KBM-7 (cell line): ENCODE data around the gene GABBR2.

Source experiments
- DNase-seq: peaks from one replicate; pipeline ENCODE4 v3.0.0-alpha.2; 2015
- in situ Hi-C: fragments of 300-500 bp; cut with MboI; formaldehyde crosslinking; loops from 2 replicates; pipeline ENCODE4 v1.14.3; 2020; ENCODE audit warnings: low sequenced_read_pairs, low pct_unique_long_range_greater_than_20kb, mixed read lengths

GABBR2 gene

DNA sequence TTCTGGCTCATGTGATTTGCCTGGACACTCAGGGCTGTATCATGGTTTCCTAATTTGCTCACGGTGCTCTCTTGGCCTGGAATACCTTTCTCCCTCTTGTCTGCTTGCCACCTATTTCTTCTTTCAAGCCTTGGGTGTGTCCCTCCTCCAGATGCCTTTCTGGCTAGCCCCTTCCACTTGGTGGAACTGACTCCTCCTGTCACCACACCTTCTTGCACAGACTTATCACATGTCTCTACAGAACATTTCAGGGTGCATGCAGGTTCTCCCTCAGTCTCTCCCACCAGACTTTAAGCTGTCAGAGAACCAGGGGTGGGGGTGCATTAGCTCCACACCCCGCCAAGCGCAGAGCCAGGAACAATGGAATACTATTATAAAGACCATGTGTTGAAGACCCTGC, 455.2 kb downstream of the GABBR2 start:
- in situ Hi-C loops: no loop called here
- DNase-seq: no peak

DNA sequence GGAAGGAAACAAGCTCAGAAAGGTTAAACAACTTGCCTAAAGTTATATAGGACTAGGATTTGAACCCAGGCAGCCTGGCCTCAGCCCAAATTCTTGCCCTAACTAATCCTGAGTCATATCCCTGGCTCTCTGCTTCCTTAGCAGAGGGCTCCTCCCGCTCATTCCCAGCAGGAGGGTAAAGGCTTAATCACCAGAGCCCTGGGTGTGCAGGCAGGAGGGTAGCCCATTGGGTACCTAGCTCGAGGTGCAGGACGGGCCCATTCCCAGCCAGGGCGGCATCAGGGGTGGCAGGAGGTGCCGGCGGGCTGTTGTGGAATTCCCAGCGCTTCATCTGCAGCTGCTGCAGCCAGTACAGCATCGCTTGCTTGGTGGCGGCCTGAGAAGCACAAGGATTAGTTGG, 457.2 kb downstream of the GABBR2 start:
- in situ Hi-C loops: no loop called here
- DNase-seq: no peak

DNA sequence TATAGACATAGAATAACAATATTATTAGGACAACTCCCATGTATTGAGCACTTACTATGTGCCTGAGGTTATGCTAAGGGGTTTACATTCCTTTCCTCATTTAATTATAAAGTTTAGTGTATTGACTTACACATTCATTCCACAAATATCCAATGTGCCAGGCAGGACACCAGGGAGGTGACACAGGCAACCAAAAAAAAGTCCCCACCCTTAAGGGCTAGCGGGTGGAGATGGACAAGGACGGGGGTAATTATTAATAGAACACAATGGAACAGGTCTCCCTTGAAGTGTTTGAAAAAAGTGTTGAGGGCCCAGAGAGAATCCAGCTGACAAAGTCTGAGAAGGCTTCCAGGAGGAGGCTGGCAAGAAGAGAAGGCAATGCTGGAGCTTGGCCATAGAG, 459.0 kb downstream of the GABBR2 start:
- in situ Hi-C loops: no loop called here
- DNase-seq: no peak

DNA sequence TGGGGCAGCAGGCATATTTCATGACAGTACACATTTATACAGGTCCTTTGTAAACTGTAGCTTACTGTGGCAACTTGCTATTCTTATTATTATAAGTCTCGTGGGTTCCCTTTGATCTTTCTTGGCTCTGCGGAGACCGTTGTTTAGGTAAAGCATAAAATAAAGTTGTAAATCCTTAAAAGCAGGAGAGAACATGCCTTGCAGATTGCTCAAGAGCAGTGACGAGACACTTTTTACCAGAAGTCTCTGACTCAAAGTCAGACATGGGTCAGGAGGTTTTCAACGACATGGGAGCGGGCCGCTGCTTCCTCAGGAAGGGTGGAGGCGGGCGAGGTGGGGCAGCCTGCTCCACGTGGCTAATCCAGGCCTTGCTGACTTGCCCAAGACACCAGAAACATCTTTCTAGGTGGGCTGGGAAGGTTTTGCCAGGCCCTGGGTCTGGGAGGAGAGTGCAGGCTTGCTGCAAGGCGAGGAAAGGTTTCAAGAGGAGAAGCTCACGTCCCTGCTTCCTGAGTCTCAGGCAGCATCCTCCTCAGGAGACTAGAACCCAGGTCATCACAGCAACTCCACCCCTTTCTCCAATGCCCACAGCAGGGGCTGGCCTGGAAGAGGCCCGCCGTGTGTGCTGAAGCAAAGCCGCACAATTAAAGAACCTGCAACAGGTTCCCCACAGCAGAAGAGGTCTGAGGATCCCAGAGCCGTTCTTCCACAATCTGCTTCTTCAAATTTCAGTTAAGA, 459.8 kb downstream of the GABBR2 start:
- peak; percentile 66 for DNase-seq
- in situ Hi-C loops: no loop called here

DNA sequence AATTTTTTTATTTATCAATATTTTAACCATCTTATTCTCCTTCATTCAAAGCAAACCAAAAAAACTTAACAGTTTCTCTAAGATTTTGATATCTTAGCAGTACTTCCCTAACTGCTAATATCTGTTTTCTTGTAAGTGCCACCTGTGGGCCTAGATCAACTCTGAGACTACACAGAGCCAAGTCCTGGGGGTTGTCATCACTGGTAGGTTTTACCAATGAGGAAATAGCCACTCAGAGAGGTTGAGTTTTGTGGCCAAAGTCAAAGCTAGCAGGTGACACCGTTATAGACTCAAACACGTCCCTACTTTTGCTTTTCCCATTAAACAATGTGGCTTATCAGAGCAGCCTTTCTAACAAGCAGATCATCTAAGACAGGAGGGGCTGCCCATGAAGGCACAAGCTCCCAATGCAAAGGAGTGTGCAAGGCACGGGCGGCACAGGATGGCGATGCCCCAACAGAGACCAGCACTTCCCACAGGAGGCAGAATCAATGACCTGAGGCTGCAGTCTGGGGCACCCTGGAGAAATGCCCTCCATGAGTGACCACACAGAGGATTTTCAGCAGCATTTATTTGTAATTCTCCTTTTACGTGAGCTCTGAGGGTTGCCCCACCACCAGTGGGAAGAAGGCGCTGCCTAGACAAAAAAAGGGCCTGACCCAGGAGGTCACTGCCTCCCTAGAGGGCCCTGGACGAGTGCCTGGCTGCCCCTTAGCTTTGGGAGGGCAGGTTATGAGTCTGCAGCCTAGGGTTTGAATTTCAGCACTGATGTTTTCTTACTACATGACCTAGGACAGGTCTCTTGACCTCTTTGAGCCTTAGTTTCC, 460.7 kb downstream of the GABBR2 start:
- DNase-seq: no peak
- in situ Hi-C loops: no loop called here

DNA sequence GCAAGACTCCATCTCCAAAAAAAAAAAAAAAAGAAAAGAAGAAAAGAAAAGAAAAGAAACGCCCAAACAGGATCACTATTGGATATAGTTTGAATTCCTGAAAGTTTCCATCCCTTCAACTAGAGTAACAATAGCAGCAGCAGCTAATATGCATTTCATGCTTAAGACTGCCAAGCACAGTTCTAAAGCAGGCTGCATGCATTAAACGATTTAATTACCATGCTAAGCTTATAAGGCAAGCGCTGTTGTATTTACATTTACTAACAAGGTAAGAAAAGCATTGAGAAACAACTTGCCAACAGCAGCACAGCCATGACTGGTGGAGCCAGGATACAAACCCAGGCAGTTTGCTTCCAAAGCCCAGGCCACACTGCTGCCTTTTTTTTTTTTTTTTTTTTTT, 466.3 kb downstream of the GABBR2 start:
- in situ Hi-C loops: no loop called here
- DNase-seq: no peak

DNA sequence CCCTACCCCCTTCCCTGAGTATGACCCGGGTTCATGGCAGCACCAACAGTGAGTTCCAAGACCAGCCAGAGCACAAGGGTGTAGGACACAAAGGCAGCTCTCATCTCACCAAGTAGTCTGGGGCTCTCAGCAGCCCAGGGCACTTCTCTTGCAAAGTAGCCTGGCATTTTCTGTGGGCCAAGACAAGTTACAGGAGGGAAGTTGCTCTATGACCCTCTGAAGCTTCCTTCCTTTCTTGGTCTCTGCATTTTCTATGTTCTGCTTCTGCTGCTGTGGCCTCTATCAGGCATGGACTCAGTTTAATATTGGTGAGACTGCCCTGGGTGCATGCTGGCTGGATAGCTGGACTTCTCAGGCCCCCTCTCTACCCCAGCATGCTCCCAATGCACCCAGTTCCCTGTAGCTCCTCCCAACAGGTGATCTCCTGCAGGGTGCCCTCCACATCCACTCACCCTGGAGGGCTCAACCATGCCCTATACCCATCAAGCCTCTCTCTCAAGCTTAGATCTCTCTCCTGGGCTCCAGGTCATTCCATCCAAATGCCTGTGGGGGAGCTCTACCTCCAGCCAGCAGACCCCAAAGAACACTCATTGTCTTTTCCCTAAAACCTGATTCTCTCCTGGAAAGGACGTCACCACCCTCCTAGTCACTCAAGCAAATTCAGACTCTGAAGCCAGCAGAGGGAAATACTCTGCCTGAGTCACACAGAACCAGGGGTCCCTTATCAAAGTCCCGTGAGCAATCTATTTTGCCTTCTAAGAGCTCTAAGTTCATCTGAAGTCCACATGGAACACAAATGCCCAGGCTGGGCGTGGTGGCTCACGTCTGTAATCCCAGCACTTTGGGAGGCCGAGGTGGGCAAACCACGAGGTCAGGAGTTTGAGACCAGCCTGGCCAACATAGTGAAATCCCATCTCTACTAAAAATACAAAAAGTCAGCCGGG, 467.1 kb downstream of the GABBR2 start:
- DNase-seq: no peak
- in situ Hi-C loops: no loop called here

DNA sequence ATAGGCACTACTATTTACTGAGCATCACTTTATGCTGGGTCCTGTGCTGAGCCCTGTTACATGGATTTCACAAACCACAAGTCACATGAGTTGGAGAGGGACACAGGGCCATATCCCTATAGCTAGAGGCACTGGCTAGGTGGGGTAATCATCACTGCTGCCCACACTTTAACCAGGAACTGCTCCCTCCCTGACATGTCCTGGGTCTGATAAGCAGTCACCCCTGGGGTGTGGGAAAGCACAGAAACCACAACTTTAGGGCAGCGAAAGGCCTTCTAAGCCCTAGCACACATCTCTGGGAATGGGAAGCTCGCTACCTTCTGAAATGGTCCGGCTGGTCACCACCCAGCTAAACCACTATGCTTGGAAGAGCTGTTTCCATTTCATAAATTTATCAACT, 468.3 kb downstream of the GABBR2 start:
- DNase-seq: no peak
- in situ Hi-C loops: no loop called here
